Measurements from ENCODE around the gene RNF220.

RNF220 gene

DNA sequence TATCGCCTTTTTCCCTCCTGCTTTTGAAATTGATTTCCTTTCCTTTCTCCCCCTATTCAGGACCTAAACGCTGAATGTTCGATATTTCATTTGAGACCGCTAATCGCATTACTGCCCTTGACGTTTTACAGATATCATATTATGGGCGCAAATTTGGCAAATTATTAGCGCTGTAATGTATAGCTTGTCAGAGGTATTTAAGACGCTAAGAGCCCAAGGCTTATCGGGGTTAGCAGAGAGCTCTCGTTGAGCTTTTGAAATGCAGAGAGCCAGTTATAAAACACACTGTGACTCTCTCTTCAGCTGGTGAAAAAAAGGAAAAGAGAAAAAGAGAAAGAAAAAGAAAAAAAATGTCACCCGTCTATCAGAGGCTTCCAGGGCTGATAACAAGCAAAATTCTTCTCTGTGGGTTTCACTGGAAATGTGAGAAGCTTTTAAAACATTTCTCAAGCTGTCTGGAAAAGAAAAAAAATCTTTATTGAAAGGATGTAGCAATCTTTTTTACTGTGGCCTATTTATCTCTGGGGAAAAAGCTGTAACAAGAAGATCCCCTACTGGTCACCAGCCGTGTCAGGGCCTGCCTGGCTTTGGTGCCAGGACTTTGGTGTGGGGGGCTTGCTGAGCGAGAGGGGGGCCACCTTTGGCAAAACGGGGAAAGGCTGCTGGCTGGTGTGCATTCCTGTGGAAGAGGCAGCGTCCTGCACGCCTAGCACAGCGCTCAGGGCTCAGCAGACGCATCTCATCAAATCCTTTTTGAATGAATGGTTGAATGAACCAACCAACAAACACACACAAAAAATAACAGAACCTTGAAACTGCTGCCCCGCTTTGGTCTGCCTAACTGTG, 119.8 kb downstream of the RNF220 start:
- DNase-seq = no peak

DNA sequence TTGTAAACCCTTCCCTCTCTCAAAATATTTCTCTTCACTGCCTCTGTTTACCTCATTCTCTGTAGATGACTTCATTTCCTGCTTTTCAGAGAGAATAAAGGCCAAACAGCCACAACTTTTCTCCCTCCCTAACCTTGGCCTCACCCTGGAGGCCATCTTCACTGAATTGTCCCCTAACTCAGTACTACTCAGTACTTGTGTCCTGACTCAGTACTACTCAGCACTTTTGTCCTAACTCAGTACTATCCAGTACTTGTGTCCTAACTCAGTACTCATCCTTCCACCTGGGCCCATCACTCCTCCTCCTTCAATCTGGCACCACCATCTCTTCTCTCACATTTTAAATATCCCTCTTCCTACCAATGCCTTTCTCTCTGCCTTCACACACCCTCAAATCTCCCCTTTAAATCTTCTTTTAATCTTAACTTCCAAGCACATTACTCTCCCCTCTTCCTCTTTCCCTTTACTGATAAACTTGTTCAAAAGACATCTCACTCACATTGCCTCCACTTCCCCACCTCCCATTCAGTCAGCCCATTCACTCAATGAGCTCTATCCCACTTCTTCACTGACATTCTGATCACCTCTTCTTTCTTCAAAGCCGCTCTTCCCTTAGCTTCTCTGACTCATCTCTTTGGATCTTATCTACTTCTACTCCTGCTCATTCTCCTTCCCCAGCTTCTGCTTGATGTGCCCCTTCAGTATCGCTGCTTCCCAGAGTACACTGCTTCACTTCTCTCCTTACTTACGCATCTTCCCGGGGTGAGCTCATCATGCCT, 121.4 kb downstream of the RNF220 start:
- DNase-seq = no peak

DNA sequence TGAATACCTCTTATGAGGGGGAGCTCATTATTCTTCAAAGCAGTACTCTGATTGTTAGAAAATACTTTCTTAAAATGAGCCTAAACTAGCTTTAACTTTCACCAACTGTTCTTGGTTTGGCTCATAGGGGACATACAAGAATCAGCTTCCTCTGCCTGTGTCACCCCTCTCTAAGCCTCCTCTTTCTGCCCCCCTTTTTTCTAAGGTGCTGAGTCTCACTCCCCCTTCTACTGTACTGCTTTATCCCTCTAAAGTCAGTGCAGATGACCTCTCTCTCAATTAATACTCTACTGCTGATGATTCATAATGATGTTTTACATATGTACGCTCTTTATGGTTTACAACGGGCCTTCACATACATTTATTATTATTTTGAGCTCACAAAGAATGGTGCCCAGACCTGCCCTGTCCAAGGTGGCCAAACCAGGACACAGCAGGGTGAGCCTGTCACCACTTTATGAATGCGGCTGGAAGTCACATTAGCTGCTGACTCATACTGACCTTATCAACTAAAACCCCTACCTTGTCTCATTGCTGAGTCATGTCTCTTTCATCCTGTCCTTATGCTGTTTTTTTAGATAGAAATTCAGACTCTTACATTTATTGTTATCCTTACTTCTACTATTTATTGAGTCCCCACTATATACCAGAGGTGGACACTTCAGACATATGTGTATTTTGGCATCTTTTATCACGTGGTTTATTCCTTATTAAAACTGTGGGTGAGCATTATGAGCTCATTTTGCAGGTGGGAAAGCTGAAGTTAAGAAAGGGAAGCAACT, 126.9 kb downstream of the RNF220 start:
- peak in 1 of 3 donors; percentile 24 for DNase-seq

DNA sequence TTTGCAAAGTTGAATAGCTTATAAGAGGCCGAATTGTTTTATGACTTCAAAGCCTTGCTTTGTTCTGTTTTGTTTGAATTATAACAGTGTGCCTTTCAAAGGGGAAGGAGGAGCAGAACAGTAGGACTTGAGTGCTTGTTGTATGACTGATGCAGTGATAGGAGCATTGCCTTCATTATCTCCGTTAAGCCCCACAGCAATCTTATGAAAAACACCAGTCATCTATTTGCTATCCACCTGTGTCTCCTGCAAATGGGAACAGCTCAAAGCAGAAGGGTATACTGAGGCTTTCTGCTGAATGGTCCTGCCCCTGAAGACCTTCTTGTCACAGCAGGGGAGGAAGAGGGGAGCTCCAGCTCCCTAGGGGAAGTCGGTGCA, 127.5 kb downstream of the RNF220 start:
- DNase-seq = no peak

DNA sequence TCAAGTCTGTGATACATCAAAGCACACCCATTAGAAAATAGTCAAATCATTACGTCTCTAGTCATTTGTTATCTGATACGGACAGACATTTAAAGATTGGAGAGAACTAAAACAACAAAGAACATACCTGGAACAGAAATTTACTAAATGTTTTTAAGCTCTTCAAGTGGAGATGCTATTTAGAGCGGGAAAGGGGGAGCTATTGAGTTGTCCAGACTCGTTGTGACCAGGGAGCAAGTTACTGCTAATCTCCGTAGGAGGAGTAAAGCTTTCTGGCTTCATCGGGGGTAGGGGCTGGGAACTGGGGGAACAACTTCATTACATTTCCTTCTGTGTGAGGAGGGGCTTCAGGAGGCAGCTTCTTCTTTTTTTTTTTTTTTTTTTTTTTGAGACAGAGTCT, 129.7 kb downstream of the RNF220 start:
- no peak for DNase-seq

DNA sequence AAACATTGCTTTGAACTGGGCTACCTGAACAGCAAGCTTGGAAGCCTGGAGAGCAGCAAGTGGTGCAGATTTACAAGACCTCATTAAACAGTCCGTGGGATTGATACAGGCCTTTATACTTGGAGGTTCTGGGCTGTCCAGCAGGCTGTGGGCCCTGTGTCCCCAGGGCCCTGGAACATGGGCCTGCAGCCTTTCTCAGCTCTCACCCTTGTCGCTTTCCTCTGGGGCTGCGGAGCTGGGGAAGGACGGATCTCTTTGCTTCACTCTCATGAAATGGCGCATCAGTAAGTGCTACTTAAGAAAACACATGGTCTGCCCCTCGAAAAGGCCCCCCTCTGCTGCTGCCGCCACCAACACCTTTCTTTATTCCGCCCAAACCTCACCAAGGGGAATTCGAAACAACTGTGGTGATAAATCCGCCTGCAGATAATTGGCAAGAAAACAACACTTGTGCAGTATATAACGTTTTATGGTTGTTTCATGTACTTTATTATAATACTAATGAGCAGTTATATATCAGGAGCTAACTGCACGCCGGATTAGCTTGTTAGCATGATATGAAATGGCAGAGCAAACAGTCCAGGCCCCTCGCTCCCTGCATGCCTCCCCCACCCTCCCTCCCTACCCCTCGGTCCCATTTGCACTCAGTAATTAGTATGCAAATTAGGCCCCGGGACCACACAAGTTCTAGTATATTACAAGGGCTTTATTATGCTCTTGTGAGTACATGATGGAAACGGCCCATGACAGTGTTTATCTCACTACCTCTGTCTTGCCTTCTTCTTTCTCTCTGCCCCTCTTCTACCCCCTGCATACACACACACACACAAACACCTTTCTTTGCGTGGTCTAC, 131.5 kb downstream of the RNF220 start:
- no peak for DNase-seq

DNA sequence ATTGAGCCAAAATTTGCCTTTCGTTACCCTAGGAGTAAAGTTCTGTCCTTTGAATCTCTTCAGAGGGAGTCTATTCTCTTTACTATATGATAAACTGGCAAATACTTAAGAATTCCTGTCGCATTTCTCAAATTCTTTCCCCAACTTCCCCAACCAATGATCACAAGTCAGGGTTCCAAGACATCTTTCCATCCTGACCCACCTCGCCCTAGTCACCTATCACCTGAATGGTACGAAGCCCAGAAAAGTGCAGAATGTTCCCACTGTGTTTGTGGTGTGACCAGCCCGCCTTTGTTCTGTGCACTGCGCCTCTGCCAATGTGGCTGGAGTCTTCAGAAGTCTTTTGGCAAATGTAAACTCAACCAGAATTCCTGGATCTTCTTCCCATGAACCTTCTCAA, 132.5 kb downstream of the RNF220 start:
- no peak for DNase-seq

DNA sequence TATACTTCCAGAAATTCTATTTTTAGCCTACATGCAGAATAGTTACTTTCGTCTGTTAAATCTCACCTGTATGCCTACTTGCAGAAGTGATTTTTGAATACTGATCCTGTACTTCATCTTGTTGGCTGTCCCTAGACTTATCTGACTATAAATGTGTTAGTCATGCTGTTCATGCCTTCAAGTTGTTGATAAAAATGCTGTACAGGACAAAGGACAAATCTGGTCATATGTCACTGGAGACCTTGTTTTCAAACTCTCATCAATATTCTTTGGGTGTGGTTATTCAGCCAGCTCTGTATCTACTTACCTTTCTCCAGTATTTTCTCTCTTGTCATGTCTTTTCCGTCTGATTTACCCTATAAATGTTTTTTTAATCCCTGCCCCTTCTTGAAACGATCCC, 132.9 kb downstream of the RNF220 start:
- no peak for DNase-seq

DNA sequence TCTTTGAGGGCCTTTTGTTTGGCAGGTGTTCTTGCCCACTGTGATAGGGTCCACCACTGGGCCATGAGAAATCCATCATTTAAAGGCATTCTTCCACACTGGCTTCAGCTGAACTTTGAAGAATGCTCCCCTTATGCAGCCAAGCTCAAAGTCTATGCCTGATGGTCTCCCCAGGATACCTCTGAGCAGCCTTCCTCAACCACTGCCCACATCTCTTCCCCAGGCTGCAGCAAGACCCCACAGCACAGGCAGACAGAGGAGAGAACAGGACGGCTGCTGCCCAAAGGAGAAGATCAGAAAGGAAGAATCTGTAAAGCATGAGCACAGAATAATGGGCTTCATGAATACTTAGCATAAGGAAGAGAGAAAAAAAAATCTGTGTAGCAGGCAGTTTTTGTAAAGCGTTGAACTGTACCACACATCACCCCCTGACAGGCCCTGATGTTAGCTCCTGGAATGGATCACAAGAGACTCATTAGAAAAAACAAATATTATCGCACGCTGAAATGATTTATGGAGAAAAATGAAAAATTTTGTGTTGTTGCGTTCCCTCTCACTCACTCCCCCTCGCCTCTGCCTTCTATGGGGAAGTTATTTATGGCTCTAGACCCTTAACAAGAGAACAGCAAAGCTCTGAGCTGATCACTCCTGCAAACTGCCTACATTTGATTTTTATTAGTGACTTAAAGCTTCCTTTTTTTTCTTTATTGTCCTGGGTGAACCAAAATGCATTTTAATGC, 135.1 kb downstream of the RNF220 start:
- no peak for DNase-seq

DNA sequence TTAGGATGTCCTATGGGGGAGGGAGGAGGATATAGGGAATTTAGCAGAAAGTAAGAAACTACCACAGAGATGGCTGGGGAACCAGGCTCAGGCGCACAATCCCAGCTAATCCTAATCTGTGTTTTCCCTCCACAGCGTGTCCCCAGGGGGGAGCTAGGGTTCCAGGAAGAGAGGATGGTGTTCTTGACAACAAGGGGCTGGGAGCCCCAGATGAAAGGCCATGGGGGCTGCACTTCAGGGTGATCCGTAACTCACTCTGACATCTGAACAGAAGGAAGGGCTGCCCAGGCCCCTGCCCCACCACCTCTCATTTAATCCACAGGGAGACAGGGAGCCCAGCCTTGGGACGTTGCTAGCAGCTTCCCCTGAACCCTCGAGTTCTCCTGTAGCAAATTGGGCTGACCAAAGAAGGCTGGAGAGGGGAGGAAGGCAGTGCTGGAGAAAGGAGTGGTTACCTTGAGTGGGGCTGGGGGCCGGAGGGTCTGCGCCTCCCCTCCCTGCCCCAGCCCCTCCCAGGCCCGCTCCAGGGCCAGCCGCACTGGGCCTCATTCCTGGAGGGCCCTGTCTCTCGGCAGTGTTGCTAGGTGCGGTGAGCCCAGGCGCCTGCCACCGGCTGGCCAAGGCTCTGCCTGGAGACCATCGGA, 137.5 kb downstream of the RNF220 start:
- DNase-seq = no peak

DNA sequence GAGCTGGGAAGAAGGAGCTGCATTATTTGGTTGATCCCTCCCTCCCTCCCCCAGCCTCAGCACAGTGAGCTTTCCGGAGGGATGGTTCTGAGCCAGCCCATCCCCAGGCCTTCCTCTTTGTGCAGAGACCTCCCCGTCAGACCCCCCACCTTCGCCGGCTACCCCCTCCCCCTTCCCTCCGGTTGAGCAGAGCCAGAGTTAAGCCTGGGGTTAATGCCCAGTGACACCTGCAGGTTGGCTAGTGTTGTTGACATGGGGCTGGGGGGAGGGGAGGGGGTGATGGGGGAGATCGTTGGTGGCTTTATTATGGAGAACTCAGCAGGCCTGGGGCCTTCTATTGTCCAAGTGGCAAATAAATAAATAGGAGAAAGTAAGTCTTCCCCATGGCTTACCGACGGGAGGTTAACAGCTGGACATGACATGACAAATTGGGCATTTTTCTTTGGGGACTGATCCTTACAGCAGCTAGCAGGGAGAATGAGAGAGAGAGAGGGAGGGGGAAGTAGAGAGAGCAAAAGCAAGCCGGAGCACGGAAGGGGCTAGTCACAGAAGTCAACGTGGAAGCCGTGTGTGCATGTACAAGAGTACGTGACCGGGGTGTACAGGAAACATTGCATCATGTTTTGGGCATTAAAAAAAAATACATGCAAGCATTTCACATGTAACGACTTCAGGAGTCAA, 138.1 kb downstream of the RNF220 start:
- peak; percentile 28 to 48 (median 44) for DNase-seq

DNA sequence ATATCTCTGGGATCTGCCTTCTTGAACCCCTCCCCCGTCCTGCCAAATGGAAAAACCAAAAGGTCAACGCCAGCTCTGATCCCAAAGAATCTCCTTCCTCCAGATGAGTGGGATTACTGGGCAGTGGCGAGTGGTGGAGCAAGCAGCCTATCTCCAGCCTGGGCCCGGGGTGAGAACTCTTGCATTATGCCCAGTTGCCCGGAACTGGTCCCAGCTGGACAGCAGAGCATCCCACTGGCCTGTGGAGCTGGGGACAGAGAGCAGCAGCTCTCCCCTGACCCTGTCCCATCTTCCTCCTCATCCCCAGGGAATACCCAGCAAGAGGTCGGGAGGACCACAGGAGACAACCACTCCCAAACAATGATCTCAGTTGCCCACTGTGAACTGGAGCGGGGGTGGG, 138.7 kb downstream of the RNF220 start:
- no peak for DNase-seq

DNA sequence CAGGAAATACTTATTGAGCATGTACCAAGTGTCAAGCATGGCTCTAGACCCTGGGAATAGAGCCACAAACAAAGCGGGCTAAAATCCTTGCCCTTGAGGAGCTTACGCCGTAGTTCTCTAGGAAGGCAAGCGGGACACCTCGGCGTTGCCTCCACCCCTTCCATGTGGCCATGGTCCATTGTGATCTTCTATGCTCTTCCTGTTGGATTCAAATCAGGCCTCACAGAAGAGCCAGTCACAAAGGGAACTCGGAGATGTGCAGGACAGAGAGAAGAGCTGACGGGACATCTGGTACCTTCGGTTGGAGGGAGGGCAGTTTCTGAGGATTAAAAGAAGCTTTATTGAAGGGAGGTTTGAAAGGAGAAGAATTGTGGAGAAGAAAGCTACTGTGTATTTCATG, 139.9 kb downstream of the RNF220 start:
- DNase-seq = no peak

DNA sequence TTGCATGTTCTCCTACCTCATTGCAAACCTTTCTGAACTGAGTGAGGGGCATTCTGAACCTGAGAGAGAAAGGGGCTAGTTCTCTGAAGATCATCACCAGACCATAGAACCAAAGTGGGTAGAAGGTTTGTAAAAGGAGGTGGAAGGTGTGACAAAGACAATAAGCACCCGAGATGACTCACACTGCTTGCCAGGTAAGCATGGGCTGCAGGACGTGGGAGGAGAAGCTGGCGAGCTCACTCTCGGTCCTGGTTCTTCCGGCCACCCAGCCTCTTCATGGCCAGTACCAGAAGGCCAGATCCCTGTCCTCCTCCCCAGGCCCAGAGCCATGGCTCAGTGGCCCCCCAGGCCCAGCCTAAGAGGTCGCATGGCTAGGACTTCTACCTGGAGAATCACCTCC, 140.9 kb downstream of the RNF220 start:
- no peak for DNase-seq

DNA sequence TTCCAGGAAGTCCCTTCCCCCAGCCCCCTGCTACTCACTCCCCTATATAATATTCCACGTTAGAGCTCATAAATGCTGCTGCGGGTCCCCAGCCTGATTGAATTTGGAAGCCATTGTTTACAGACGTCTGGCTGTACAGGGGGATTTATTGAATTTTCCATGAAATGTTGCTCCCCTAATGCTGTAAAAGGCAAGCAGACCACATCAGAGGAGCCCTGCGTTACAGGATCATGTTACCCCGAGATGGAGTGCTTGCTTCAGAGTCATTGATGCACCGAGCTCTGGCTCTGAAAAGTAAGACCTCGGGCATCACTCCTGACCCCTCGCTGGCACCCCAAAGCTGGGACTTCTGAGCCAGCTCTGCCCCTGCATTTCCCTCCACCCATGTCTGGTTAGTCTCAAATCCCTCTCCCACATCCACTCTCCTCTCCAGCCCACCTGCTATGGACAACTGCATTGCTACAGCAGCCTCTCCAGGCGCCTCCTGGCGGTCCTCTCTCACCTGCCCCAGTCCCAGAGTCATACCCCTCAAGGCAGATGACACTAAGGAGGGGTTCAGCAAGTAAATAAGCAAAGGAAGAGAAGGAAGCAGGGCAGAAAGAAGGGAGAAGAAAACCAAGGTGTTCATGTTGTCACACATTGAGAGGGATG, 141.5 kb downstream of the RNF220 start:
- no peak for DNase-seq

DNA sequence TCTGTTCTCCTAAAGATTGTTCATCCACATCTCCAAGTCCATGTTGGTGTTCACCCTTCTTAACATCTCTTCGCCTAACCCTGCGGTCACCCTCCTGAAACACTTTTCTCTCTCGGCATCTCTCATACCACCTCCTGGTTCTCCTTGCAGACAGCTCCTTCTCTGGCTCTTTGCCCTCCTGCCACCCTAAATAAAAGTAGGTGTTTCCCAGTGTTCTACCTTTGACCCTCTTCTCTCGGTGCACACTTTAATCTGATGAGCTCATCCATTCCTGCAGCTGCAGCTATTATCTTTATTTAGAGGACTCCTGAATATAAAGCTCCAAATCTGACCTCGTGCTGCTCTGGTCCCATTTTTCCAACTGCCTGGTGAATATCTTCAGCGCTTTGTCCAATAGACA, 142.3 kb downstream of the RNF220 start:
- no peak for DNase-seq

DNA sequence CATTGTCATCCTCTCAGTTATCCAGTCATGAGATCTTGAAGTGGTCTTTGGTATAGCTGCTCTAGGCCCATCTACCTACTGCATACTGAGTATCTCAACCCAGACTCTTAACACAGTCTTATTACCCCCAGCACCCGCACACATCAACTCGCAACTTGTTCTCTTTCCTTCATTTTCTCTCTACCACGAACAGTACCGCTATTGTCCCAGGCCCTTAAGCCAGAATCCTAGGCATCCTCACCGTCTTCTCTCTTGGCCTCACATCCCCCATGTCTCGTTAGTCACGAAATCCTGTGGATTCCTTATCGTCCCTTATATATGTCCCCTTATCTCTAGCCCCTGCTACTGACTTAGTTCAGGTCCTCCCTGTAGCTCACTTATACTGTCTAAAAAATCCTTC, 142.8 kb downstream of the RNF220 start:
- DNase-seq = no peak

DNA sequence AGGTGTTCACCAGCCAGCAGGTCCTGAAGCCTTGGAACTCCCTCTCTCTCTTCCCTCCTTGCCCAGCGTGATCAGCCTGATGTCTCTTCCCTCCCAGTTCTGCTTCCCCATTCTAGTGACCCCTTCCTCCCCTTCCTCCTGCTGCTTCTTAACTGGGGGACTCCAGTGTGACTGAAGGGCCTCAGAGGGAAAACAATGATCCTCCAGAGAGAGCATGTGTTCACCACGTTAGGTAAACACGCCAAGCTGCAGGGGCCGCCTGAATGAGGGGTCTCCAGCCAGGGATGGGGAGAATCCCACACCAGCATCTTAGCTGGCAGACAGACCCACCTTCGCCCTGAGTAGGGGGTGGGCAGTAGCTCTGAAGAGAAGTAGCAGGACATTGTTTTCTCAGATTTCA, 144.5 kb downstream of the RNF220 start:
- DNase-seq = peak; percentile 33 to 44 (median 37)

DNA sequence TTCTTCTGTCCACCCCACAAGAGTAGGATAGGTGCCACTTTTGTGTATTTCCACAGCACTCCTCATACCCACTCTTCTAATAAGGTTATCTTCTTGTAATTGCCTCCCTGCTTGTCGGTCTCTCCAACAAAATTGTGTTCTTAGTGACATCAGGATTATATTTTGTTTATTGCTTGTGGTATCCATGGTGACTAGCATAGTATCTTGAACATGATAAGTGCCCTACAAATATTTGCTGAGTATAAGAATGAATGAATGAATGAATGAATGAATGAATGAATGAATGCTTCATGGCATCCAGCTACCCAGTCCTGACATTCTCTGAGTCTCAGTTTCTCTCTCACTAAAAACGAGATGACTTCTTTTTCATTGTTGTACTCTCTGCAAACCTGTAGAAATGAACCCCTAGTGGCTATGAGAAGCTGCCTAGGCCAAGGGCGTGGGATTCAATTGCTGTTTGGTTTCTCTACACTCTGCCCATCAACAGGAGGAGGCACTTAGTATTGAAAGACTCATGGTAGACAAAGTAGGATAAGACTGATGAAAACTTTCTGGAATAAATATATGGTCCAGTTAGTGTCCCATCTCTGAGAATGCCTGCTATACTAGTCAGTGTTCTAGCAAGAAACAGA, 148.2 kb downstream of the RNF220 start:
- no peak for DNase-seq

DNA sequence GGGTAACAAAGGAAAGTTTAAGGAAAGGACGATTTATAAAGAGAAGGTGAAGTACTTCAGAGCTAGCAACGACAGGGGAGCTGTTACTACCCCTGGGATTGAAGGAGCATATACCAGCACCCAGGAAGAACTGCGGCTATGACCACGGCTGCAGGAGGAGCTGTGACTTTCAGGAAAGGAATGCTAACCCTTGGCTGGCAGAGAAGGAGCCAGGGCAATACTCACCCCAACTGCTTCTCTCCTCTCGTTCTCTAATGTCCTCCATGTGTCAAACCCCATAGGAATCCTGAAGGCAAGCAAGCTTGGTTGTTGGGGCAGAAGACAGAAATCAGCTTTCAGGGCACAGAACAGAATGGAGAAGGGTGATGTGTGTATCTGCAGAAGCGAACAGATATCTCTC, 148.7 kb downstream of the RNF220 start:
- no peak for DNase-seq

Measured in suppressor macrophage treated with lipopolysaccharide for 1 hour (primary cell).